SK-N-SH (cell line): Measurements from ENCODE around the gene DEPDC5.

Source experiments
- CTCF ChIP-seq: fragments of 200-600 bp; sonication (generic); IDR thresholded peaks from 2 replicates; pipeline ENCODE4 v1.6.1; 2017; ENCODE audit warnings: antibody characterized with exemption, mild to moderate bottlenecking, moderate library complexity
- EP300 ChIP-seq, 2 experiments: IDR thresholded peaks; 2 replicates each; pipeline versions ENCODE4 v1.4.0 to v1.6.1; 2012; ENCODE audit warnings: borderline replicate concordance in 1 of 2, low read depth in 1 of 2, low read length in 1 of 2
- EZH2phosphoT487 ChIP-seq: fragments of 200-600 bp; sonication (generic); IDR thresholded peaks from 2 replicates; pipeline ENCODE4 v1.6.1; 2017; ENCODE audit warnings: low read depth, mixed run types, mild to moderate bottlenecking, antibody characterized with exemption, moderate library complexity, borderline replicate concordance
- SIN3A ChIP-seq: IDR thresholded peaks from 2 replicates; pipeline ENCODE4 v1.6.1; 2012; ENCODE audit warnings: low read depth, mild to moderate bottlenecking, low read length, moderate library complexity, borderline replicate concordance
- TF ChIP-seq, protein P1 (sequence below): fragments of 150-350 bp; IDR thresholded peaks from 2 replicates; pipeline ENCODE4 v1.6.1; 2017; ENCODE audit warnings: antibody characterized with exemption, low read length, low read depth, borderline replicate concordance
- TF ChIP-seq, protein P2 (sequence below): IDR thresholded peaks from 2 replicates; pipeline ENCODE4 v1.4.0; 2012; ENCODE audit warnings: low read depth, borderline replicate concordance

DNA sequence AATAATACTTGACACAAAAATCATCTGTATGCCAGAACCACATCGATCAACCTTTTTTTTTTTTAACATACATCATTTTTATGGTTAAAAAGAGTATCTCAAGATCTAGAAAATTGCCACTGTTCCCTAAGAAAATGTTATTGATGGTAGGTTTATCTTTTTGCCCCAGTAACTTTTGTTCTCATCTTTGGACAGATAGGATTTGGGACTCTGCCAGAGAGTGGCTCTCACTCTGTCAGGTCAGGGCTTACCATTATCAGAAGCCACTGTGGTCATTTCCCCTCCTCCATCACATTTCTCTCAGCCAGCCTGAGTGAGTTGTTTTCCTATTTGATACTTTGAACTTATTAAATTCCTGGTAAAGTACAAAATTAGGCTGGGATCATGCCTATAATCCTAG lies 142.7 kb downstream of the DEPDC5 start:
- TF ChIP-seq CTCF (no peak), EP300 (IDR thresholded peaks at IDR 0.05; ENCODE audit: borderline replicate concordance in 1 of 2, low read depth in 1 of 2, low read length in 1 of 2) (no peak), SIN3A (no peak), EZH2phosphoT487 (no peak)
- TF ChIP-seq, protein P1, sequence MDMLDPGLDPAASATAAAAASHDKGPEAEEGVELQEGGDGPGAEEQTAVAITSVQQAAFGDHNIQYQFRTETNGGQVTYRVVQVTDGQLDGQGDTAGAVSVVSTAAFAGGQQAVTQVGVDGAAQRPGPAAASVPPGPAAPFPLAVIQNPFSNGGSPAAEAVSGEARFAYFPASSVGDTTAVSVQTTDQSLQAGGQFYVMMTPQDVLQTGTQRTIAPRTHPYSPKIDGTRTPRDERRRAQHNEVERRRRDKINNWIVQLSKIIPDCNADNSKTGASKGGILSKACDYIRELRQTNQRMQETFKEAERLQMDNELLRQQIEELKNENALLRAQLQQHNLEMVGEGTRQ: no peak
- TF ChIP-seq, protein P2, sequence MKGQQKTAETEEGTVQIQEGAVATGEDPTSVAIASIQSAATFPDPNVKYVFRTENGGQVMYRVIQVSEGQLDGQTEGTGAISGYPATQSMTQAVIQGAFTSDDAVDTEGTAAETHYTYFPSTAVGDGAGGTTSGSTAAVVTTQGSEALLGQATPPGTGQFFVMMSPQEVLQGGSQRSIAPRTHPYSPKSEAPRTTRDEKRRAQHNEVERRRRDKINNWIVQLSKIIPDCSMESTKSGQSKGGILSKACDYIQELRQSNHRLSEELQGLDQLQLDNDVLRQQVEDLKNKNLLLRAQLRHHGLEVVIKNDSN: no peak
